Subcutaneous abdominal adipose tissue (tissue), 5 donors: ENCODE results near the gene SMIM35.

ENCODE experiments used
- H3K27ac ChIP-seq: one replicate; pipeline ENCODE4 v1.7.0; 2013; ENCODE audit warnings: low read depth, mild to moderate bottlenecking, inconsistent platforms, low read length, moderate library complexity
- H3K27me3 ChIP-seq, 5 donors: one replicate each; pipeline ENCODE4 v1.7.0; 2013; ENCODE audit warnings: low read length in 5 of 5, inconsistent platforms in 1 of 5; ENCODE audit not compliant: control insufficient read depth in 5 of 5, insufficient read depth in 4 of 5
- H3K36me3 ChIP-seq, 5 donors: one replicate each; pipeline ENCODE4 v1.7.0; 2013; ENCODE audit warnings: low read length in 5 of 5; ENCODE audit not compliant: control insufficient read depth in 5 of 5, insufficient read depth in 5 of 5
- H3K4me1 ChIP-seq, 5 donors: one replicate each; pipeline ENCODE4 v1.7.0; 2013; ENCODE audit warnings: low read length in 5 of 5, mild to moderate bottlenecking in 3 of 5, moderate library complexity in 1 of 5; ENCODE audit not compliant: control insufficient read depth in 5 of 5, insufficient read depth in 5 of 5
- H3K4me3 ChIP-seq, 5 donors: one replicate each; pipeline ENCODE4 v1.7.0; 2013; ENCODE audit warnings: low read length in 5 of 5, low read depth in 1 of 5
- H3K9ac ChIP-seq, 5 donors: one replicate each; pipeline ENCODE4 v1.7.0; 2013; ENCODE audit warnings: low read length in 5 of 5, mild to moderate bottlenecking in 4 of 5, moderate library complexity in 3 of 5
- H3K9me3 ChIP-seq, 5 donors: one replicate each; pipeline ENCODE4 v1.7.0; 2013; ENCODE audit warnings: low read length in 5 of 5; ENCODE audit not compliant: control insufficient read depth in 5 of 5
- donor health status: healthy.
- donor health status: healthy.
- donor health status: healthy.
- donor health status: healthy.
- donor health status: healthy.

The SMIM35 gene

GRCh38 chr11:118042141-118042540 lies 44.6 kb downstream of the SMIM35 start:
- Histone ChIP-seq H3K4me1 (peaks cover 0 to 5% (median 0%) of the 10 kb centered on the region in 5 donors), H3K27ac (no peak overlapping the region), H3K9ac (no peak overlapping the region), H3K36me3 (no peaks in the 10 kb centered on the region), H3K9me3 (no peaks in the 10 kb centered on the region), H3K27me3 (peaks cover 0 to 2% (median 0%) of the 10 kb centered on the region in 5 donors), H3K4me3 (no peak overlapping the region)

- Histone ChIP-seq H3K27me3 (peaks cover 0 to 4% (median 0%) of the 10 kb centered on the region in 5 donors), H3K36me3 (no peaks in the 10 kb centered on the region), H3K4me3 (no peak overlapping the region), H3K9ac (no peak overlapping the region), H3K4me1 (no peaks in the 10 kb centered on the region), H3K9me3 (no peaks in the 10 kb centered on the region), H3K27ac (no peak overlapping the region)
These were observed 53.3 kb downstream of the SMIM35 start for GRCh38 chr11:118033443-118033842.

- Histone ChIP-seq H3K27me3 (peaks cover 0 to 5% (median 0%) of the 10 kb centered on the region in 5 donors), H3K9me3 (peaks cover 0 to 4% (median 0%) of the 10 kb centered on the region in 5 donors), H3K36me3 (no peaks in the 10 kb centered on the region), H3K9ac (no peak overlapping the region), H3K27ac (no peak overlapping the region), H3K4me1 (no peaks in the 10 kb centered on the region), H3K4me3 (no peak overlapping the region)
These were observed 58.1 kb downstream of the SMIM35 start for GRCh38 chr11:118028626-118029025.

DNA sequence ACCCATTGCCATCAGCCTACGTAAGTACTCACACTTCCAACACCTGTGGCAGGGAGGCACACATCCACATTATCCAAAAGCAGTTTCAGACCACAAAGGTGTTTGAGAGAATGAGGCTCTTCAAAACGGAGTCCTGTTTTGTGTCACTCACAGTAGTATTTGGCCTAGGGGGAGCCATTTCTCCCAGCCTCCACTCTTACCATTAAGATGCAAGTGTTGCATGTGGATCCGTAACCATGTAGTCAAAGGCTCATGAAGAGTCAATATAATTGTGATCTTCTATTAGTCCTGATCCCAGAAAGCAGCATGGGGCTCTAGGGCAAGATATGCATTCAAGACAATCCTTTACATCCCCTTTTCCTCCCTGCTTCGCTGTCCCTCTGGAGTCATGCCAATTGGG lies 59.1 kb downstream of the SMIM35 start:
- H3K4me3 ChIP-seq = no peak overlapping the region
- H3K27ac ChIP-seq = no peak overlapping the region
- H3K36me3 ChIP-seq = no peaks in the 10 kb centered on the region
- peaks cover 0 to 4% (median 0%) of the 10 kb centered on the region in 5 donors for H3K9me3 ChIP-seq
- no peaks in the 10 kb centered on the region for H3K4me1 ChIP-seq
- no peak overlapping the region for H3K9ac ChIP-seq
- H3K27me3 ChIP-seq = peaks cover 0 to 5% (median 0%) of the 10 kb centered on the region in 5 donors

DNA sequence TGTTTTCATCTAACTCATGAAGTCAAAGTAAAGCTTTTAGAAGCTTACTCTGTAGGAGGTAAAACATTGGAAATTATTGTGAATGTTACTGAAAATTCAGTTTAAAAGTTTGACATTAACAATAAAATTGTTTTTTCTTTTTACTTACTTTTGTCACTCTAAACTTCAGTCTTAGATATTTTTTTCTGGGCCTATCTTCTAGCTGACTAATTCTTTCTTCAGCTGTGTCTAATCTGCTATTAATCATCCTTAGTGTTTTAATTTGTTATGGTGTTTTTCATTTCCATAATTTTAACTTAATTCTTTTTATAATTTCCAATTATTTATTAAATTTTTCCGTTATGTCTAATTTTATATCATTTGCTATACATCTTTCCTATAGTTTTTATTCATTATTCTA lies 65.6 kb downstream of the SMIM35 start:
- Histone ChIP-seq H3K27ac (no peak overlapping the region), H3K4me3 (no peak overlapping the region), H3K9ac (no peak overlapping the region), H3K36me3 (no peaks in the 10 kb centered on the region), H3K9me3 (peaks cover 3 to 19% (median 12%) of the 10 kb centered on the region in 5 donors), H3K4me1 (peaks cover 0 to 2% (median 0%) of the 10 kb centered on the region in 5 donors), H3K27me3 (no peaks in the 10 kb centered on the region)

- peaks cover 3 to 15% (median 12%) of the 10 kb centered on the region in 5 donors for H3K9me3 ChIP-seq
- H3K36me3 ChIP-seq = no peaks in the 10 kb centered on the region
- H3K27ac ChIP-seq = no peak overlapping the region
- peaks cover 0 to 4% (median 0%) of the 10 kb centered on the region in 5 donors for H3K27me3 ChIP-seq
- no peak overlapping the region for H3K9ac ChIP-seq
- H3K4me1 ChIP-seq = peaks cover 0 to 14% (median 0%) of the 10 kb centered on the region in 5 donors
- no peak overlapping the region for H3K4me3 ChIP-seq
These were observed 68.4 kb downstream of the SMIM35 start for GRCh38 chr11:118018401-118018800.

DNA sequence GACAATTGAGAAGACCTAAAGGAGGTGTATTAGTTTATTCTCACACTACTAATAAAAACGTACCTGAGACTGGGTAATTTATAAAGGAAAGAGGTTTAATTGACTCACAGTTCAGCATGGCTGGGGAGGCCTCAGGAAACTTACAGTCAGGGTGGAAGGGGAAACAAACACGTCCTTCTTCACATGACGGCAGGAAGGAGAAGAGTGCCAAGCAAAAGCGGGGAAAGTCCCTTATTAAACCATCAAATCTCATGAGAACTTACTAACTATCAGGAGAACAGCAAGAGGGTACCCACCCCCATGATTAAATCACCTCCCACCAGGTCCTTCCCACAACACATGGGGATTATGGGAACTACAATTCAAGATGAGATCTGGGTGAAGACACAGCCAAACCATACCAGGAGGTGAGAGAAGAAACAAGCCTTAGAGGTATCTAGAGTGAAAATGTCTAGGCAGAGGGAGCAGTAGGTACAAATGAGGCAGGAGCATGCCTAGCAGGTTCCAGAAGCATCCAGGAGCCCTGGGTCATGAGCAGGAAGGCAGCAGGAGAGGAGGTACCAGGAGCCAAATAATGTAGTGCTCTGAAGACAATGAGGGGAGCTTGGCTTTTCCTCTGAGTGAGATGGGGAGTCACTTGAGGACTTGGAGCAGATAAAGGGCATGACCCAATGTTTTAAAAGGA lies 69.0 kb downstream of the SMIM35 start:
- peaks cover 0 to 4% (median 0%) of the 10 kb centered on the region in 5 donors for H3K27me3 ChIP-seq
- no peak overlapping the region for H3K27ac ChIP-seq
- no peaks in the 10 kb centered on the region for H3K36me3 ChIP-seq
- H3K4me3 ChIP-seq = no peak overlapping the region
- H3K9me3 ChIP-seq = peaks cover 3 to 15% (median 12%) of the 10 kb centered on the region in 5 donors
- H3K9ac ChIP-seq = no peak overlapping the region
- peaks cover 0 to 20% (median 5%) of the 10 kb centered on the region in 5 donors for H3K4me1 ChIP-seq

GRCh38 chr11:118017111-118017510 lies 69.7 kb downstream of the SMIM35 start:
- Histone ChIP-seq H3K27ac (no peak overlapping the region), H3K4me3 (no peak overlapping the region), H3K9me3 (peaks cover 3 to 15% (median 12%) of the 10 kb centered on the region in 5 donors), H3K9ac (no peak overlapping the region), H3K27me3 (peaks cover 0 to 4% (median 0%) of the 10 kb centered on the region in 5 donors), H3K4me1 (peaks cover 0 to 26% (median 9%) of the 10 kb centered on the region in 5 donors), H3K36me3 (no peaks in the 10 kb centered on the region)

- Histone ChIP-seq H3K36me3 (no peaks in the 10 kb centered on the region), H3K4me1 (peaks cover 0 to 35% (median 9%) of the 10 kb centered on the region in 5 donors), H3K9ac (no peak overlapping the region), H3K27ac (no peak overlapping the region), H3K9me3 (peaks cover 3 to 15% (median 12%) of the 10 kb centered on the region in 5 donors), H3K27me3 (peaks cover 0 to 4% (median 0%) of the 10 kb centered on the region in 5 donors), H3K4me3 (no peak overlapping the region)
These were observed 70.7 kb downstream of the SMIM35 start for GRCh38 chr11:118016104-118016503.

DNA sequence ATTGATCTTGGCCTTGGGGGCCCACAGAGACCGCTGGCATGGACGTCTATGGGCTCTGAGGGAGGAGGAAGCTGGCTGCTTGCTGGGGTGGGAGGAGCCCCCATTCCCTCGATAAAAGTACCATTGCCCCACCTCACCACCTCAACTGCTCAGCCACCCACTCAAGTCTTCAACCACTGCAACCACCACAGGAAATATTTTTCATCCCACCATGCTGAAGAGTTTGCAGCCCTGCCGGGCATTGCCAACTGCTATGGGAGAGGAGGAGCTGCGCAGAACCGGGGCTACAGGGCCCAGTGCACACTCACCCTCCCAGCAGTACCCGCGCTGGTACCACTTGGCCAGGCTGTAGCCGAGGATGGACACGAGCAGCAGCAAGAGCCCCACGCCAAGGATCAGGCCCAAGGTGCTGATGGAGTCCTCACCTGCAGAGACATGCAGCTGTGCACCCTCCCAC lies 71.3 kb downstream of the SMIM35 start:
- H3K36me3 ChIP-seq = no peaks in the 10 kb centered on the region
- peaks cover 0 to 4% (median 0%) of the 10 kb centered on the region in 5 donors for H3K27me3 ChIP-seq
- H3K4me3 ChIP-seq = no peak overlapping the region
- H3K9ac ChIP-seq = no peak overlapping the region
- H3K9me3 ChIP-seq = peaks cover 3 to 10% (median 8%) of the 10 kb centered on the region in 5 donors
- no peak overlapping the region for H3K27ac ChIP-seq
- H3K4me1 ChIP-seq = peaks cover 0 to 41% (median 12%) of the 10 kb centered on the region in 5 donors
